MM.1S (cell line): Measurements from ENCODE around the gene SERPINF2.

Experiments used
- DNase-seq: peaks from one replicate; pipeline ENCODE4 v3.0.0-alpha.2; 2015
- H2AFZ ChIP-seq: fragments of 300-600 bp; sonication (generic); 2 replicates; pipeline ENCODE4 v1.6.0; 2016; ENCODE audit warnings: antibody characterized with exemption, low read length
- H3F3A ChIP-seq: fragments of 300-600 bp; sonication (generic); 2 replicates; pipeline ENCODE4 v1.6.1; 2016; ENCODE audit warnings: mild to moderate bottlenecking, antibody characterized with exemption, low read length, moderate library complexity, mixed read lengths; ENCODE audit not compliant: insufficient read depth
- H3K27ac ChIP-seq: fragments of 300-600 bp; sonication (generic); 2 replicates; pipeline ENCODE4 v1.5.1; 2016; ENCODE audit warnings: mild to moderate bottlenecking, low read length
- H3K27me3 ChIP-seq: fragments of 300-600 bp; sonication (generic); replicated peaks from 2 replicates; pipeline ENCODE4 v1.6.0; 2016; ENCODE audit warnings: low read length; ENCODE audit not compliant: insufficient read depth
- H3K36me3 ChIP-seq: fragments of 300-600 bp; sonication (generic); replicated peaks from 2 replicates; pipeline ENCODE4 v1.6.1; 2016; ENCODE audit warnings: mild to moderate bottlenecking, low read length, mixed read lengths; ENCODE audit not compliant: insufficient read depth
- H3K4me1 ChIP-seq: fragments of 300-600 bp; sonication (generic); 2 replicates; pipeline ENCODE4 v1.6.1; 2016; ENCODE audit warnings: low read length, mixed read lengths
- H3K4me2 ChIP-seq: fragments of 300-600 bp; sonication (generic); 2 replicates; pipeline ENCODE4 v1.6.0; 2016; ENCODE audit warnings: low read depth, low read length
- H3K4me3 ChIP-seq: fragments of 300-600 bp; sonication (generic); 2 replicates; pipeline ENCODE4 v1.5.1; 2016; ENCODE audit warnings: low read length, mixed read lengths
- H3K79me2 ChIP-seq: fragments of 300-600 bp; sonication (generic); 2 replicates; pipeline ENCODE4 v1.6.1; 2016; ENCODE audit warnings: mixed run types, low read length, mixed read lengths
- H3K9ac ChIP-seq: fragments of 300-600 bp; sonication (generic); 2 replicates; pipeline ENCODE4 v1.6.1; 2016; ENCODE audit warnings: low read length, mixed read lengths
- H3K9me2 ChIP-seq: fragments of 300-600 bp; sonication (generic); replicated peaks from 2 replicates; pipeline ENCODE4 v1.6.1; 2016; ENCODE audit warnings: mild to moderate bottlenecking, low read length, mixed read lengths; ENCODE audit not compliant: insufficient read depth
- H3K9me3 ChIP-seq: fragments of 300-600 bp; sonication (generic); replicated peaks from 2 replicates; pipeline ENCODE4 v1.6.1; 2016; ENCODE audit warnings: mild to moderate bottlenecking, low read length, mixed read lengths; ENCODE audit not compliant: insufficient read depth
- H4K20me1 ChIP-seq: fragments of 300-600 bp; sonication (generic); 2 replicates; pipeline ENCODE4 v1.6.1; 2016; ENCODE audit warnings: mild to moderate bottlenecking, low read length, moderate library complexity, mixed read lengths; ENCODE audit not compliant: insufficient read depth
- EZH2 ChIP-seq: fragments of 300-600 bp; sonication (generic); optimal IDR thresholded peaks from 2 replicates; pipeline ENCODE3; 2017; ENCODE audit warnings: low read depth, mild to moderate bottlenecking, antibody characterized with exemption, low read length, mixed read lengths
- EZH2phosphoT487 ChIP-seq: fragments of 300-600 bp; sonication (generic); IDR thresholded peaks from 2 replicates; pipeline ENCODE4 v1.6.1; 2018; ENCODE audit warnings: antibody characterized with exemption, low read length
- TF ChIP-seq, protein P1 (sequence below): fragments of 300-600 bp; sonication (generic); IDR thresholded peaks from 2 replicates; pipeline ENCODE4 v1.5.1; 2016; ENCODE audit warnings: antibody characterized with exemption, low read length, mixed read lengths

The SERPINF2 gene

GRCh38 chr17:1754430-1755112 lies 11.9 kb downstream of the SERPINF2 start:
- Histone ChIP-seq H3F3A (no peaks in the 10 kb centered on the region), H2AFZ (no peak overlapping the region), H3K27ac (no peak overlapping the region), H4K20me1 (no peaks in the 10 kb centered on the region), H3K4me1 (no peaks in the 10 kb centered on the region), H3K9me2 (no peaks in the 10 kb centered on the region), H3K9ac (no peak overlapping the region), H3K9me3 (no peaks in the 10 kb centered on the region), H3K79me2 (no peaks in the 10 kb centered on the region), H3K4me2 (no peak overlapping the region), H3K4me3 (no peak overlapping the region), H3K36me3 (no peaks in the 10 kb centered on the region), H3K27me3 (peaks cover 29% of the 10 kb centered on the region; the same call in 1 of the 2 replicates)
- TF ChIP-seq EZH2 = no peak
- no peak for DNase-seq

DNA sequence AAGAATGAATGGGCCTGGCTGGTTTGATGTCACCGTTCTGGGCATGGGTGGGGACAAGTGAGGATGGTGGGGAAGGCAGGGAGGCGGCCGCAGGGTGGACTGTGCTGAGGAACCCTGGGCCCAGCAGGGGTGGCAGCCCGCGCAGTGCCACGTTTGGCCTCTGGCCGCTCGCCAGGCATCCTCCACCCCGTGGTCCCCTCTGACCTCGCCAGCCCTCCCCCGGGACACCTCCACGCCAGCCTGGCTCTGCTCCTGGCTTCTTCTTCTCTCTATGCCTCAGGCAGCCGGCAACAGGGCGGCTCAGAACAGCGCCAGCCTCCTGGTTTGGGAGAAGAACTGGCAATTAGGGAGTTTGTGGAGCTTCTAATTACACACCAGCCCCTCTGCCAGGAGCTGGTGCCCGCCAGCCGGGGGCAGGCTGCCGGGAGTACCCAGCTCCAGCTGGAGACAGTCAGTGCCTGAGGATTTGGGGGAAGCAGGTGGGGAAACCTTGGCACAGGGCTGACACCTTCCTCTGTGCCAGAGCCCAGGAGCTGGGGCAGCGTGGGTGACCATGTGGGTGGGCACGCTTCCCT lies 12.7 kb downstream of the SERPINF2 start:
- Histone ChIP-seq H3F3A (no peaks in the 10 kb centered on the region), H3K4me3 (no peak overlapping the region), H3K4me2 (no peak overlapping the region), H3K27ac (no peak overlapping the region), H3K36me3 (no peaks in the 10 kb centered on the region), H3K9ac (no peak overlapping the region), H2AFZ (no peak overlapping the region), H3K27me3 (peaks cover 29% of the 10 kb centered on the region; the same call in 1 of the 2 replicates), H3K79me2 (no peaks in the 10 kb centered on the region), H3K9me2 (no peaks in the 10 kb centered on the region), H3K4me1 (no peaks in the 10 kb centered on the region), H3K9me3 (no peaks in the 10 kb centered on the region), H4K20me1 (no peaks in the 10 kb centered on the region)
- TF ChIP-seq, protein P1, sequence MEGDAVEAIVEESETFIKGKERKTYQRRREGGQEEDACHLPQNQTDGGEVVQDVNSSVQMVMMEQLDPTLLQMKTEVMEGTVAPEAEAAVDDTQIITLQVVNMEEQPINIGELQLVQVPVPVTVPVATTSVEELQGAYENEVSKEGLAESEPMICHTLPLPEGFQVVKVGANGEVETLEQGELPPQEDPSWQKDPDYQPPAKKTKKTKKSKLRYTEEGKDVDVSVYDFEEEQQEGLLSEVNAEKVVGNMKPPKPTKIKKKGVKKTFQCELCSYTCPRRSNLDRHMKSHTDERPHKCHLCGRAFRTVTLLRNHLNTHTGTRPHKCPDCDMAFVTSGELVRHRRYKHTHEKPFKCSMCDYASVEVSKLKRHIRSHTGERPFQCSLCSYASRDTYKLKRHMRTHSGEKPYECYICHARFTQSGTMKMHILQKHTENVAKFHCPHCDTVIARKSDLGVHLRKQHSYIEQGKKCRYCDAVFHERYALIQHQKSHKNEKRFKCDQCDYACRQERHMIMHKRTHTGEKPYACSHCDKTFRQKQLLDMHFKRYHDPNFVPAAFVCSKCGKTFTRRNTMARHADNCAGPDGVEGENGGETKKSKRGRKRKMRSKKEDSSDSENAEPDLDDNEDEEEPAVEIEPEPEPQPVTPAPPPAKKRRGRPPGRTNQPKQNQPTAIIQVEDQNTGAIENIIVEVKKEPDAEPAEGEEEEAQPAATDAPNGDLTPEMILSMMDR = no peak
- no peak for TF ChIP-seq EZH2
- no peak for TF ChIP-seq EZH2phosphoT487
- DNase-seq = no peak

DNA sequence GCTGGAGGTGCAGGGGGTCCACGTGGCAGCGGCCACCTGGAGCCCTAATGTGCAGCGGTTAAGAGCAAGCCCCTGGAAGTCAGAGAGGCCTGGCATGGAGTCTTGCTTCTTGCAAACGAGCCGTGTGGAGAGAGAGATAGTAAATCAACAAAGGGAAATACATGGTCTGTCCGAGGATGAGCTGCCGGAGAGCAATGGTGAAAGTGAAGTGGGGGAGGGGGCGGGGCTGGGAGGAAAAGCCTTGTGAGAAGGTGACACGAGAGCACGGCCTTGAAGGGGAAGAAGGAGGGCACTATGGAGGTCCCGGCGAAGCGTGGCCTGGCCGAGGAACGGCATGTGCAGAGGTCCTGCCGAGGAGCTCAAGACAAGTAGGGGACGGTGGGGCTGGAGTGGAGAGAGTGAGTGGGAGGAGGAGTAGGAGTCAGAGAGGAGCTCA lies 13.2 kb downstream of the SERPINF2 start:
- no peaks in the 10 kb centered on the region for H3K36me3 ChIP-seq
- no peak overlapping the region for H3K9ac ChIP-seq

More for the DNA sequence above, 13.2 kb downstream of the SERPINF2 start:
- Histone ChIP-seq H4K20me1 (no peaks in the 10 kb centered on the region), H3K9me2 (no peaks in the 10 kb centered on the region), H2AFZ (no peak overlapping the region), H3K79me2 (no peaks in the 10 kb centered on the region), H3K4me3 (no peak overlapping the region), H3F3A (no peaks in the 10 kb centered on the region), H3K4me1 (no peaks in the 10 kb centered on the region), H3K9me3 (no peaks in the 10 kb centered on the region), H3K4me2 (no peak overlapping the region), H3K27ac (no peak overlapping the region), H3K27me3 (peaks cover 29% of the 10 kb centered on the region; the same call in 1 of the 2 replicates)
- no peak for DNase-seq
- no peak for TF ChIP-seq EZH2phosphoT487
- TF ChIP-seq, protein P1 = no peak
- TF ChIP-seq EZH2 = no peak
